K562 (cell line): ENCODE measurements around the gene TSC1. TPM values are rescaled to one million over a fixed set of nuclear protein-coding genes. Genes with fewer than 3 reads are reported as not detected.
A peak's percentile ranks its signal among the peaks of the same experiment; 100 is the strongest.

Experiments used
- BACH1 ChIP-seq: fragments of 200-800 bp; sonication (Bioruptor generic); IDR thresholded peaks from 2 replicates; pipeline ENCODE4 v1.6.1; 2016; ENCODE audit warnings: missing genetic modification characterization, missing compliant biosample characterization
- CHD2 ChIP-seq: IDR thresholded peaks from 2 replicates; pipeline ENCODE4 v1.6.1; 2011; ENCODE audit warnings: low read depth, low read length
- CHD7 ChIP-seq: fragments of 200-600 bp; sonication (generic); IDR thresholded peaks from one replicate; pipeline ENCODE4 v1.6.1; 2012; ENCODE audit warnings: mild to moderate bottlenecking, low read depth, low read length, inconsistent platforms
- FIP1L1 ChIP-seq: fragments of 200-400 bp; formaldehyde crosslinking; IDR thresholded peaks from 2 replicates; pipeline ENCODE4 v1.6.1; 2018; ENCODE audit warnings: mild to moderate bottlenecking, low read depth, low read length; ENCODE audit not compliant: poor library complexity, severe bottlenecking
- FOXJ2 ChIP-seq: fragments of 200-800 bp; sonication (Bioruptor generic); IDR thresholded peaks from 2 replicates; pipeline ENCODE4 v1.6.1; 2016; ENCODE audit warnings: missing genetic modification characterization, missing compliant biosample characterization
- HDAC2 ChIP-seq: fragments of 450-650 bp; IDR thresholded peaks from 2 replicates; pipeline ENCODE4 v1.6.1; 2016; ENCODE audit warnings: mild to moderate bottlenecking
- POU5F1 ChIP-seq: fragments of 150-350 bp; IDR thresholded peaks from 2 replicates; pipeline ENCODE4 v1.6.1; 2014; ENCODE audit warnings: borderline replicate concordance, low read length, low read depth, mild to moderate bottlenecking; ENCODE audit not compliant: partially characterized antibody
- PRDM10 ChIP-seq: fragments of 450-650 bp; IDR thresholded peaks from 2 replicates; pipeline ENCODE4 v1.6.1; 2018; ENCODE audit not compliant: partially characterized antibody
- polyA plus RNA-seq, 8 experiments: library from polyadenylated mRNA; depleted of rRNA in 4 of 8; stranded (reverse) in 5 of 8; unstranded in 3 of 8; fragments of >200 nt; fragmentation: Nextera tagmentation in 2 of 8; fragmentation: Illumina TruSeq in 1 of 8; extraction: Ambion mirVana in 2 of 8; extraction: Trizol in 1 of 8; gene quantifications; 2 replicates each; pipeline versions ENCODE4 v1.2.1 to v1.2.3, GENCODE V29; 2011 to 2014; ENCODE audit warnings: inconsistent platforms in 1 of 8, missing spikeins in 1 of 8
- total RNA-seq, 7 experiments: library from RNA; depleted of rRNA in 6 of 7; stranded (reverse); fragments of >200 nt in 6 of 7; fragmentation: Illumina TruSeq in 2 of 7; extraction: Trizol in 2 of 7; gene quantifications; 2 replicates each; pipeline versions ENCODE4 v1.2.1 to v1.2.3, GENCODE V29; 2011 to 2021; ENCODE audit warnings: low replicate concordance in 1 of 7
- TF ChIP-seq, protein P1 (sequence below): sonication (generic); formaldehyde crosslinking; IDR thresholded peaks from 2 replicates; pipeline ENCODE4 v1.8.1; 2023; ENCODE audit warnings: mild to moderate bottlenecking, missing genetic modification reagents

TSC1 gene
- total and polyA plus RNA-seq, 9 of the 15 experiments (the other 6 are each of a cell fraction or from before 2014, with no cell fraction given), result 6.9 to 37.6 (median 18.6) TPM

- TF ChIP-seq CHD7 (no peak), BACH1 (tag) (no peak), FIP1L1 (no peak), PRDM10 (peak; percentile 67), CHD2 (no peak), HDAC2 (peak; percentile 27; the same call in 1 of the 2 replicates), POU5F1 (no peak), FOXJ2 (tag) (no peak)
- TF ChIP-seq, protein P1, sequence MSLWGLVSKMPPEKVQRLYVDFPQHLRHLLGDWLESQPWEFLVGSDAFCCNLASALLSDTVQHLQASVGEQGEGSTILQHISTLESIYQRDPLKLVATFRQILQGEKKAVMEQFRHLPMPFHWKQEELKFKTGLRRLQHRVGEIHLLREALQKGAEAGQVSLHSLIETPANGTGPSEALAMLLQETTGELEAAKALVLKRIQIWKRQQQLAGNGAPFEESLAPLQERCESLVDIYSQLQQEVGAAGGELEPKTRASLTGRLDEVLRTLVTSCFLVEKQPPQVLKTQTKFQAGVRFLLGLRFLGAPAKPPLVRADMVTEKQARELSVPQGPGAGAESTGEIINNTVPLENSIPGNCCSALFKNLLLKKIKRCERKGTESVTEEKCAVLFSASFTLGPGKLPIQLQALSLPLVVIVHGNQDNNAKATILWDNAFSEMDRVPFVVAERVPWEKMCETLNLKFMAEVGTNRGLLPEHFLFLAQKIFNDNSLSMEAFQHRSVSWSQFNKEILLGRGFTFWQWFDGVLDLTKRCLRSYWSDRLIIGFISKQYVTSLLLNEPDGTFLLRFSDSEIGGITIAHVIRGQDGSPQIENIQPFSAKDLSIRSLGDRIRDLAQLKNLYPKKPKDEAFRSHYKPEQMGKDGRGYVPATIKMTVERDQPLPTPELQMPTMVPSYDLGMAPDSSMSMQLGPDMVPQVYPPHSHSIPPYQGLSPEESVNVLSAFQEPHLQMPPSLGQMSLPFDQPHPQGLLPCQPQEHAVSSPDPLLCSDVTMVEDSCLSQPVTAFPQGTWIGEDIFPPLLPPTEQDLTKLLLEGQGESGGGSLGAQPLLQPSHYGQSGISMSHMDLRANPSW (CRISPR knock-in tag), result no peak
These were observed 1.8 kb downstream of the TSC1 start (continued) for GRCh38 chr9:132942541-132943182.
